HG02642 (cell line): Measurements from ENCODE around the gene LINGO3.
A peak's percentile ranks its signal among the peaks of the same experiment; 100 is the strongest.
"Not testable (repeated sequence)": the region's sequence is repeated elsewhere in the genome, so short reads cannot be mapped to it uniquely, and the experiment has no call there.

Experiments used
- ATAC-seq: cut with Tn5 transposase; IDR thresholded peaks from one replicate; pipeline ENCODE4 v1.9.1; 2021; ENCODE audit warnings: mild to moderate bottlenecking; ENCODE audit not compliant: unreplicated experiment, poor library complexity

The LINGO3 gene

DNA sequence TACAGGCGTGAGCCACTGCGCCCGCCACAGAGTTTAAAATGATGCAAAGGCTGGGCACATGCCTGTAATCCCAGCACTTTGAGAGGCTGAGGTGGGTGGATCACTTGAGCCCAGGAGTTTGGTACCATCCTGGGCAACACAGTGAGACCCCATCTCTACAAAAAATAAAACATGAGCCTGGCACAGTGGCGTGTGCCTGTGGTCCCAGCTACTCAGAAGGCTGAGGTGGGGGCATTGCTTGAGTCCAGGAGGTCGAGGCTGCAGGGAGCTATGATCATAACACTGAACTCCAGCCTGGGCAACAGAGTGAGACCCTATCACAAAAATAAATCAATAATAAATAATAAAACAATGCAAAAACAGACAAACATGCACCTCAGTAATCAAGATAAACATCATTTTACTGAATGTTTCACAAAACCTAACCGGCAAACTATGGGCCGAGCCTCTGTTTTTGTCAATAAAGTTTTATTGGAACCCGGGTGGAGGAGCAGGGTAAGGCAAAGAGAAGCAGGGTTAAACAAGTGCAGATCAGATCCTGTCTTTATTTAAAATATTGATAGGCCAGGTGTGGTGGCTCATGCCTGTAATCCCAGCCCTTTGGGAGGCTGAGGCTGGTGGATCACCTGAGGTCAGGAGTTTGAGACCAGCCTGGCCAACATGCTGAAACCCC lies 24.0 kb downstream of the LINGO3 start:
- no peak for ATAC-seq

DNA sequence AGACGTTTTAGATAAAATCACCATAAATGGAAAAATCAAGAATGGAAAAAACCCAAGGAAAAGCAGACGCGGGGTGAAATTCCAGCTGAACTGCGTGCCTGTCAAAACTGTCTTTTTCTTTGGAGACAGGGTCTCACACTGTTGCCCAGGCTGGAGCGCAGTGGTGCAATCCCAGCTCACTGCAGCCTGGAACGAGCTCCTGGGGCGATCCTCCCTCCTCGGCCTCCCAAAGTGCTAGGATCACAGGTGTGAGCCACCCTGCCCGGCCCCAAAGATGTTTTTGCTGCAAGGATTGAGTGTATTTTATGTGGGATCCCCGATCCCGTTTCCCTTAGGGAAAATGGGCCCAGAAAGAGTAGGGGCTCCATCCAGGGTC lies 25.1 kb downstream of the LINGO3 start:
- ATAC-seq = no peak

DNA sequence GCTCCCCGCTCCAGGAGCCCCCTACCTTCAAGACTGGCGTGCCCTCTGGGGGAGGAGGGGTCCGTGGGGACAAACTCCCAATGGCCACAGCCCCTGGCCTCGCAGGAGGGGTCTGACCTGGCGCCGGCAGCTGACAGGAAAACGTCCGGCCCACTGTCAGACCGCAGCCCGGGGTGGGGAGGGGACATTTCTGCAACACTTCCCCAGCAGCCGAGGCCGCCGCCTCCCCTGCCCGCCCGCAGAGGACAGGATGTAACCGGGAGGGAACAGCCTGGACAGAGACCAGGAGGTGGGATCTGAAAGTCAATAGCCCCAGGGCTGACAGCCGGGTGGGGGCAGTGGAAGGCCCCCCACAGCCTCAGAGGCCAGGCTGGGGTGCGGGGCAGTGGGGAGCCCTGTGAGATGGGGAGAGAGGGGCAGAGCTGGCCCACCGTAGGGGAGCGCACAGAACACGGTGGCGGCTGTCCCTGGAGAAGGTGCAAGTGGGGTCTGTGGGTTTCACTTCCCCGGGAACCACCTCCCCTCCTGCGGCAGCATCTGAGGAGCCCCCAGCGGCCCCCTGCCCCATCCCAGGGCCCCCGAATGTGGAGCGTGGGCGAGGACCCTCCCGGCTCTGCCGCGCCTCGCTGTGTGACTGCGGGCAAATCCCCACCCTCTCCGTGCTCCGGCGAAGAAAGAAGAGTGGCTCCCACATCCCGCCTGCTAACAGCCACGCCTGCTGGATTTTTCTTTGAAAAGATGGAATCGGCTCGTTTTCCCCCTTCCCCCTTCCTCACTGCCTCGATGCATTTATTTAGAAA lies 25.7 kb downstream of the LINGO3 start, which contains the start of gene PEAK3:
Gene PEAK3, minus strand, starts transcription at position 114 of the 800 bp plus-strand sequence. CDS start 1,244 bp downstream, outside the sequence.
- ATAC-seq = no peak

DNA sequence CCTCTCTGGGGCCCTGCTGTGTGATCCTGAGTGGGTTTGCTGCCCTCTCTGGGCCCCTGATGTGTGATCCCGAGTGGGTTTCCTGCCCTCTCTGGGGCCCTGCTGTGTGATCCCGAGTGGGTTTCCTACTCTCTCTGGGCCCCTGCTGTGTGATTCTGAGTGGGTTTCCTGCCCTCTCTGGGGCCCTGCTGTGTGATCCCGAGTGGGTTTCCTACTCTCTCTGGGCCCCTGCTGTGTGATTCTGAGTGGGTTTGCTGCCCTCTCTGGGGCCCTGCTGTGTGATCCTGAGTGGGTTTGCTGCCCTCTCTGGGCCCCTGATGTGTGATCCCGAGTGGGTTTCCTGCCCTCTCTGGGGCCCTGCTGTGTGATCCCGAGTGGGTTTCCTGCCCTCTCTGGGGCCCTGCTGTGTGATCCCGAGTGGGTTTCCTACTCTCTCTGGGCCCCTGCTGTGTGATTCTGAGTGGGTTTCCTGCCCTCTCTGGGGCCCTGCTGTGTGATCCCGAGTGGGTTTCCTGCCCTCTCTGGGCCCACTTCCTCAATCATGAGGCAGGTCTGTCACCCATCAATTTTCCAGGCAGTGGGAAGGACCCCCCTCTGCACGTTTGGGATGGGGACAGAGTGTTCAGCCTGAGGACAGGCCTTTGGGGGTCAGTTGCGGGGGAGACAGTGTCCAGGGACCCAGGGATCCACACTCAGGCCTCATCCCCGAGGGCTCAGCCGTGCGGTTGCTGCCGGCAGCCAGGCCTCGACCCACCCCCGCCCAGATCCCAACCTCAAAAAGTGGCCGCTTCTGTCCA lies 26.5 kb downstream of the LINGO3 start:
- not testable (repeated sequence) for ATAC-seq

DNA sequence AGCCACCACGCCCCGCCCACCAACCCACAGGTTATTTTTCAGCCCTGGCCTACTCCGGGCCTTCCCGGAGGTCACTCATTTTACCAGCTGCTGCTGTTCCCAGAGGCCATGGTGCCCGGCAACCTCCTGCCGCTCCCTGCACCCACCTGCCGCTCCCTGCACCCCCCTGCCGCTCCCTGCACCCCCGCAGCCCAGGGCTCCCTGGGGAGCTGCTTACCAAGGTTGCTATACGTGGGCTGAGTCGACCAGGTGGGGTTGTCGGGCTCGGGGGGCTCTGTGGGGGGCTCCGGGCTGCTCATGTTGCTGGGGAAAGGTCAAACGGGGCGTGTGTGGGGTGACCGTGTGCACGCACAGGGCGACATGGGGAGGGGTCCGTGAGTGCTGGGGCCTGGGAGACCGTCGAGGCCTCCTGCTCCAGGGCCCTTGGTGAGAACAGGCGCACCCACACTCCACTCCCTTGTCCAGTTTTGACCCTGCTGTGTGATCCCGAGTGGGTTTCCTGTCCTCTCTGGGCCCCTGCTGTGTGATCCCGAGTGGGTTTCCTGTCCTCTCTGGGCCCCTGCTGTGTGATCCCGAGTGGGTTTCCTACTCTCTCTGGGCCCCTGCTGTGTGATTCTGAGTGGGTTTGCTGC lies 27.2 kb downstream of the LINGO3 start:
- no peak for ATAC-seq

DNA sequence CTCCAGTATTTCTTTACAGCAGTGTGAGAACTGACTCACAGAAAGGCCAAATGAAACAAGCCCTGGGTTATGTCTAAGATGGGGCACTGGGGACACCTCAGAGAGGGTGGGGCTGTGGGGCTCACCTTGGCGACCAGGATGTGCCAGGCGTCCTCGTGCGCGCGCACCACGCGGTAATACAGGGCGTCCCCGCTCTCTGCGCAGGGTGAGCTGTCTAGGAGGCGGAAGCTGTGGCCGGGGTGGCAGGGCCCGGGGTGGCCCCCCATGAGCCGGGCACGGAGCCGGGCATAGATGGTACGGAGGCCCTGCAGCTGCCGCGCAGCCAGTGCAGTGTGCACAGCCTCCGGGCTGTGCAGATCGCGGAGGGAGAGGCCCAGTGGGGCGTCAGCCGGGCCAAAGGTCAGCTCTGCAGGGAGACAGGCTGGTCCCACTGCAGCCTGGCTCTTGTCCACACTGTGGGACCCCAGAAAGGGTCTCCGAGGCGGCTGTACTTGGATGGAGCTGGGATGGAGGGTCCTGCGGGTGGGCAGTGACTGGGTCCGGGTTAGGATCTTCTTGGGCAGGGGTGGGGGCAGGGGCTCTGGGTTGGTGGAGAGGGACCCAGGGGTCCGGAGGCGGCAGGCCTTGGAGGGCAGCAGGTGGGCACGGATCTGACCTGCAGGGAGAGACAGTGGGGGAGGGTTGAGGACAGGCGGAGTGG lies 29.3 kb downstream of the LINGO3 start:
- ATAC-seq = no peak

DNA sequence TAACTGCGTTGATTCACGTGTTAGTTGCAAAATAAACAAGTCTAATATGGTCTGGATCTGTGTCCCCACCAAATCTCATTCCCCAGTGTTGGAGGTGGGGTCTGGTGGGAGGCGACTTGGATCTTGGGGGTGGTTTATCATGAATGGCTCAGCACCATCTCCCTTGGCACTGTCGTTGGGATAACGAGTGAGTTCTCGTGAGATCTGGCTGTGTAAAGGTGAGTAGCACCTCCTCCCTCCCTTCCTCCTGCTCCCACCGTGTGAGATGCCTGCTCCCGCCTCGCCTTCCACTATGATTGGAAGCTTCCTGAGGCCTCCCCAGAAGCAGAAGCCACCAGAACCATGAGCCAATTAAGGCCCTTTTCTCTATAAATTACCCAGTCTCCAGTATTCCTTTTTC lies 30.8 kb downstream of the LINGO3 start:
- no peak for ATAC-seq

DNA sequence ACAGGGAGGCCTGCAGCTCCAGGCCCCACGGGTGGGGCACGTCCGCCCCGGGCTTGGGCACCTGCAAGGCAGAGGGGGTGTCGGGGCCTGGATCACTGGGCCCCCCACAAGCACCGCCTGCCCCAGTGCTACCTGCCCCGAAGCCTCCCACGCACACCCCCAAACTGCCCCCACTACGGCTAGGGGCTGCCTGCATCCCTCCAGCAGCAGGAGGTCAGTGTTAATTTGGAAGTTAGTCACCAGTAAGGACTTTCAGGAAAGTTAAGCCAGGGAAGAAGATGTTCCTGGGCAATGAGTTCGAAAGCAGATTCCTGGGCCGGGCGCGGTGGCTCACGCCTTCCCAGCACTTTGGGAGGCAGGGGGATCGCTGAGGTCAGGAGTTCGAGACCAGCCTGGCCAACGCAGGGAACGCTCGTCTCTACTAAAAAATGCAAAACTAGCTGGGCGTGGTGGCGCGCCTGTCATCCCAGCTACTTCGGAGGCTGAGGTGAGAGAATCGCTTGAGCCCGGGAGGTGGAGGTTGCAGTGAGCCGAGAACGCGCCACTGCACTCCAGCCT lies 31.4 kb downstream of the LINGO3 start:
- ATAC-seq = no peak

DNA sequence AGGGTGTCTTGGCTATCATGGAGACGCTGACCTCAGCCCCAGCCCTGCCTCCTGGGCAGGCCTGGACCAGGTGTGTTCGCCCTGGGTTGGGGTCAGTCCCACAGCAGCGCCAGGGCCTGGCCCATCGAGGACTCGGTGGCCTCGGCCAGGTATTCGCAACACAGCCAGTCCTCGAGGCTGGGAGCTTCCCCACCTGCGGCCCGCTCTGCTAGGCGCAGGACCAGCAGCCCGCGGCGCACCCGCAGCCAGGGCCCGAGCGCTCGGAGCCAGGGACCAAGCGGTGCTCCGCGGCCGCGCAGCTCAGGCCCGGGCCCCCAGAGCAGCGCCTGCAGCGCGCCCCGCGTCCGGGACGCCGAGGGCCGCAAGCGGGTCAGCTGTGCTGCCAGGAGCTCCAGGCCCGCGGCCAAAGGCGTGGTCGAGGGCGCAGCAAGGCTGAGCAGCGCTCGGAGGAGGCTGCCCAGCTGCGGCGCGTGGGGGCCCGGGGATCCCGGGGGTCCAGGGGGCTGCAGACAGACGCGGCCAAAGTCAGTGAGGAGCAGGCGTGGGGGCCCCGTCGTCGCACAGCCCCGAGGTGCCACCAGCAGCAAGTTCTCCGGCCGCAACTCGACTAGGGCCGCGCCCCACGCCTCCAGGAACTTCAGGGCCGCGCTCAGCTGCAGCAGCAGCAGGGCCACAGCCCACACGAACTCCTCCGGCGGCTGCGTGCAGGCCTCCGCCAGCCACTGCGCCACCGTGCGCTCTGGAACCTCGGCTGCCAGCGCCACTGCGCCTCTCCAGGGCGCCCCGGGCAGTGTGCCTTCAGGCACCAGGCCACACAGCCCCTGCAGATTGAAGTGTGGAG lies 32.1 kb downstream of the LINGO3 start:
- ATAC-seq = no peak

DNA sequence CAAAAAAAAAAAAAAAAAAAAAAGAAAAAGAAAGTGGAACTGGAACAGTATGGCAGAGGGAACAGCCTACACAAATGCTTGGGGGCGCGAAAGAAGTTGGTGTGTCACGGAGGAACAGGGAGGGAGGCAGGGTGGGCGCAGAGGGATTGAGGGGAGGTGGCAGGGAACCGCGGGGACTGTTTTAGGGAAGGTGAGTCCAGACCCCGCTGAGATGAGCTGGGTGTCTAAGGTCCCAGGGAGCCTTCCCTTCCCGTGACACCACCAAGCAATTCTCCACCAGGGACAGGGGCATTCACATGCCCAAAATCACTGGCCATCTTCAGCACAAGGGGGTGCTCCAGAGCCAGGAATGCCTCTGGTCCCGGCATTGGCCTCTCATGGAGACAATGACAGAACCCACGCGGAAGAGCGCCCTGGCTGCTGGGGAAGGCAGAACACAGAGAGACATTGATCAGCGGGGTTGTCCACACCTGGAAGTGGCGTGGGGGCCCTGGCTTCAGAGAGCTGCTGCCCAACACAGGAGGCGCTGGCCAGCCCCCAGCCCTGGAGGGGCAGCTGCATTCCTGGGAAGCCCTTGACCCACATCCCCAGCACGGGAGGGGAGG lies 32.9 kb downstream of the LINGO3 start:
- ATAC-seq = no peak

DNA sequence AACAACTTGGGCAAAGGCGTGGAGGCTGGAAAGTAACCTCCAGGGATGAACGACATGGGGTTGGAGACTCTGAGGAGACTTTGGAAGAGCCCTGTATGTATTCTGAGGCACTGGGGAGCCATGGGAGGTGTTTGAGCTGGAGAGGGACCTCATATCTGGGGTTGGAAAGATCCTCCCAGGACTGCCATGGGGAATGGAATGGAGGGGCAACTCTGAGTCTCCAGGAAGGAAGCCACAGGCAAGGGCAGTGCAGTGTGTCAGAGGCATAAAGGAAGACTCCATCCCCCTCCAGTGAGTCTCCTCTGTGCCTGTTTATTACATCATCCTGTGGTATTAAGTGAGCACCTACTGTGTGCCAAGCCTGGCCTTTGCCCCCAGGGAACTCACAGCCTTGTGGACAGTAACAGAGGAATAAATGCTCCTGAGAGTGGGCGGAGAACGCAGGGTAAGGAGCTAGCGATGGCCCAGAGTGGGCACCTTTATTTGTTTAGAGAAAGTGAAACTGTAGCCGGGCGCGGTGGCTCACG lies 33.7 kb downstream of the LINGO3 start:
- no peak for ATAC-seq

DNA sequence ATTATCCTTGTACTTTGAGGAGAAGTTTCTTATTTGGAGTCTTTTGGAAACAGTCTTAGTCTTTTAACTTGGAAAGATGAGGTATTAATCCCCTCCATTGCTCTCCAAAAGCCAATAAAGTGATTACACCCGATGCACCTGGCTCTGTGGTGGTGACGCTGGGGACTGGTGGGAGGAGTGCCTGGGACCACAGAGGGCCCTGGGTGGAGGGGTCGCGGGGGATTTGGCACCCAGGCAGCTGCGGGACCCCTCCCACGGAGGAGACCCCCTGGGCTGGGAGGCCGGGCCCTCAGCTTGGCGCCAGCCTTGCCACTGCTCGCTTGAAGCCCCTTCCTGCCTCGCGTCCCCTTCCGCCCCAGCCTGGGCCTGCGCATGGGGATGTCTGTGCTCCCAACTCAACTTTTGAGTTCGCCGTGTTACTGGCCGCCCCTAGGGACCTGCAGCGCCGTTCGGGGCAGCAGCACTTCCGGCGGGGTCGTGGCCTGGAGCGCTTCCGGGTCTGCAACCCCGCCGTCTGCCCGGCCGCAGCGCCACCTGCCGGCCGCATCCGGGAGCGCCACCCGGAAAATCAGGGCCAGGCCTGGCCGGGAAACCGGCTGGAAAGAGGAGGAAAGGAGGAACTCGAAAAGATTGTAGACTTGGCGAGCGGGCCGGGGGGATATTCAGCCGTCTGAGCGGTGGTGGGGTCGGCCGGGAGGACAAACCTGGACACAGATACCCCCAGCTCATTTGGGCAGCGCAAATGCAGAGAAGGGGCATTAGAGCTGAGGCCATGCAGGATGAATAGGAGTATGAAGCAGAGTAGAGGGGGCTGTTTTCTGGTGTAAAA lies 34.4 kb downstream of the LINGO3 start:
- peak; percentile 31 for ATAC-seq

DNA sequence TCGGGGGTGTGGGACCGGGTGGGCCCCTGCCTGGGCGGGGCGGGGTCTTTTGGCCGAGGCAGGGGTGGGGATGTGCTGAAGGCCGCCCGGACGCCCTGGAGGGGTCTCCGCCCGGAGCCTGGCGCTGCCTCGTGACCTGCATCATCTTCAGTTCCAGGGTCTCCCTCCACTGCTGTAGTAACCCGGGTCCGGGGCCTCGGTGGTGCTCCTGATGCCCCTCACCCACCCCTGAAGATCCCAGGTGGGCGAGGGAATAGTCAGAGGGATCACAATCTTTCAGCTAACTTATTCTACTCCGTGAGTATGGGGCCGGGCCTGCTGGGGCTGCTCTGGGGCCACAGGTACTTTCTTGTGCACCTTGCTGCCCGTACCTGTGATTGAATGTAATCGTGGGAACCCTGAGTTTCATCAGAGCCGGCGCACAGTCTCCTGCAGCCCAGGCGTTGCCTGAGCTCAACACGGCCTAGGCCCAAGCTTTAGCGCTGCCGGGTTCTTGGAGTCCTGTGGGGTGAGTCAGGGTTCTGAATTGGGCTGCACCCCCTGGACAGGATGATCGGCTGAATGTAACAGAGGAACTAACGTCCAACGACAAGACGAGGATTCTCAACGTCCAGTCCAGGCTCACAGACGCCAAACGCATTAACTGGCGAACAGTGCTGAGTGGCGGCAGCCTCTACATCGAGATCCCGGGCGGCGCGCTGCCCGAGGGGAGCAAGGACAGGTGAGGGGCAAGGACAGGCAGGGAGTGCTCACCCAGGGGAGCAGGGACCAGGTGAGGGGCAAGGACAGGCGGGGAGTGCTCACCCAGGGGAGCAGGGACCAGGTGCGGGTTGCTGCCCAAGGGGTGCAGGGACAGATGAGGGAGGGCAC lies 36.5 kb downstream of the LINGO3 start:
- ATAC-seq = no peak

DNA sequence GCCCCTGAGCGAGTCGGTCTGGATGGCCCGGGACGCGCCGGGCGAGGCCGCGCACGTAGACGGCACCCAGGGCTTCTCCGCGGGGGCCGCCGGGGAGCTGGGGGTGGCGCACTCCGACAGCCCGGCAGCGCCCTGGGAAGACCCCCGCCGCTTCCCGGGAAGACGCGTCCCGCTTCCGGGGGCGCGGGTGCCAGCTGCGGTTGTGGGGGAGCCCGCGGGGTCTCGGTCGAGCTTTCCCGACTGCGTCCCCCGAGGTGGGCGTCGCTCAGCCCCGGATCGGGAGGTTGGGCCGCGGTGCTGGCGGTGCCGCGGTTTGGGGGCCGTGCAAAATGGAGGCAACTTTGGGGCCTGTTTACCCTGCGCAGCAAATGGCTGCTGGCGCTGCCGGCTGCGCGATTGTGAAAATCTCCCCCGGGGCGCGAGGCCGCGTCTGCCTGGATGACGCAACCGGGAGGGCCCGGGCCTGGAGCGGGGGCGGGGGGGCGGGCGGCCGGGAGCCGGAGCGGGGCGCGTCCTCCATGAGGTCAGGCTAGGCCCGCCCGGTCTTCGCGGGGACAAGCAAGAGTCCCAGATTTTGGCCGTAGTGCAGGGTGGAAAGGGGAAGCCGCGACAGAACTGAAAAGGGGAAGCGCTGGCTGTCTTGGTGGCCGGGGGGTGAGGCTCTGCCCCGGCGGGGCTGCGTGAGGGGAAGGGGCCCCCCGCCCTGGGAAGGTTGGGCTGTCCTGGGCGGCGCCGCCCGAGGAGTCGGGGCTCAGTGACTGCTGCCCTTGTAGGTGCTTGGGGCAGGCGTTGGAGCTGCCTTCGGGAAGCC lies 37.3 kb downstream of the LINGO3 start:
- ATAC-seq = no peak

DNA sequence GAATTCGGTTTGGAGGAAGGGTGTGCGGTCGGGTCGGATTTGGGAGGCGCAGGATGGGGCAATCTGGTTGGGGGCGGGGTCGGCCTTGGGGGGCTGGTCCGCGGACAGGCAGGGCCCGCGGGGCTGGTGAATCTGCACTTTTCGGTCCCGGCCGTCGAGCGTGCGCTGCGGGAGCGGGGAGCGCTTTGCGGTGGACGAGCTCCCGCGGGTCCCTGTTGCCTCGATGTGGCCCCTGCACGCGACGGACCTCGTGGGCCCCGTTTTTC lies 37.9 kb downstream of the LINGO3 start:
- ATAC-seq = no peak
